Effector memory CD8-positive, alpha-beta T cell (primary cell): ENCODE data around the gene GDAP2.

Source experiments
- ATAC-seq: fragments of 150-1000 bp; cut with Tn5 transposase; replicated peaks from 2 replicates; pipeline ENCODE4 v1.10.0; 2021; ENCODE audit warnings: mild to moderate bottlenecking, moderate library complexity
- DNase-seq, 3 experiments: peaks; one replicate each; pipeline ENCODE4 v3.0.0; 2021
- H3K27ac Mint-ChIP-seq, 2 donors: one replicate each; pipeline ENCODE4 v1.8.0; 2022; ENCODE audit warnings: mild to moderate bottlenecking in 2 of 2, mixed read lengths in 2 of 2, moderate library complexity in 2 of 2
- H3K27me3 Mint-ChIP-seq, 2 donors: one replicate each; pipeline ENCODE4 v1.8.0; 2022; ENCODE audit warnings: mixed read lengths in 2 of 2
- H3K36me3 Mint-ChIP-seq: one replicate; pipeline ENCODE4 v1.8.0; 2022; ENCODE audit warnings: mild to moderate bottlenecking, moderate library complexity, mixed read lengths; ENCODE audit not compliant: insufficient read depth
- H3K4me1 Mint-ChIP-seq, 2 donors: one replicate each; pipeline ENCODE4 v1.8.0; 2022; ENCODE audit warnings: low read depth in 2 of 2, mixed read lengths in 2 of 2
- H3K4me3 Mint-ChIP-seq, 2 donors: one replicate each; pipeline ENCODE4 v1.8.0; 2022; ENCODE audit warnings: mild to moderate bottlenecking in 2 of 2, mixed read lengths in 2 of 2, moderate library complexity in 2 of 2
- H3K9me3 Mint-ChIP-seq, 2 donors: one replicate each; pipeline ENCODE4 v1.8.0; 2022; ENCODE audit warnings: mixed read lengths in 2 of 2
- total RNA-seq, 9 experiments: gene quantifications; one replicate each; lab custom pipeline; 2026; lab: John Stamatoyannopoulos, UW

GDAP2 gene, protein sequence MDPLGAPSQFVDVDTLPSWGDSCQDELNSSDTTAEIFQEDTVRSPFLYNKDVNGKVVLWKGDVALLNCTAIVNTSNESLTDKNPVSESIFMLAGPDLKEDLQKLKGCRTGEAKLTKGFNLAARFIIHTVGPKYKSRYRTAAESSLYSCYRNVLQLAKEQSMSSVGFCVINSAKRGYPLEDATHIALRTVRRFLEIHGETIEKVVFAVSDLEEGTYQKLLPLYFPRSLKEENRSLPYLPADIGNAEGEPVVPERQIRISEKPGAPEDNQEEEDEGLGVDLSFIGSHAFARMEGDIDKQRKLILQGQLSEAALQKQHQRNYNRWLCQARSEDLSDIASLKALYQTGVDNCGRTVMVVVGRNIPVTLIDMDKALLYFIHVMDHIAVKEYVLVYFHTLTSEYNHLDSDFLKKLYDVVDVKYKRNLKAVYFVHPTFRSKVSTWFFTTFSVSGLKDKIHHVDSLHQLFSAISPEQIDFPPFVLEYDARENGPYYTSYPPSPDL
- total RNA-seq = 37.0 to 82.6 (median 56.5) reads per million in 9 experiments

GRCh38 chr1:117929343-117930172 lies at the start of gene GDAP2, which contains the start of gene WDR3:
GDAP2 (minus strand) TSS chr1:117929621; CDS start chr1:117920357, 9,264 bp downstream.
WDR3 (plus strand) TSS chr1:117929739; CDS start chr1:117933320, 3,581 bp downstream.
- Mint-ChIP-seq H3K4me1 (peaks cover 29 to 55% of the 10 kb centered on the region in 2 donors), H3K36me3 (peaks cover 29% of the 10 kb centered on the region)

GRCh38 chr1:117976381-117976780 lies 47.0 kb upstream of the GDAP2 start:
- H3K36me3 Mint-ChIP-seq = no peaks in the 10 kb centered on the region
- ATAC-seq (no peak), DNase-seq (no peak)
- peaks cover 19 to 23% of the 10 kb centered on the region in 2 donors for H3K27me3 Mint-ChIP-seq
- no peaks in the 10 kb centered on the region for H3K4me1 Mint-ChIP-seq
- H3K27ac Mint-ChIP-seq = no peak overlapping the region
- H3K9me3 Mint-ChIP-seq = no peaks in the 10 kb centered on the region
- H3K4me3 Mint-ChIP-seq = no peak overlapping the region

More at GRCh38 chr1:117929343-117930172, at the start of gene GDAP2, which contains the start of gene WDR3:
- ATAC-seq (peak; percentile 88), DNase-seq (peak; percentile 94 to 97 (median 95))
- peak within 1 kb of the TSS; percentile 91 for H3K4me3 Mint-ChIP-seq
- H3K27ac Mint-ChIP-seq = peak within 1 kb of the TSS; percentile 95 to 98
- H3K9me3 Mint-ChIP-seq = no peaks in the 10 kb centered on the region
- no peaks in the 10 kb centered on the region for H3K27me3 Mint-ChIP-seq

DNA sequence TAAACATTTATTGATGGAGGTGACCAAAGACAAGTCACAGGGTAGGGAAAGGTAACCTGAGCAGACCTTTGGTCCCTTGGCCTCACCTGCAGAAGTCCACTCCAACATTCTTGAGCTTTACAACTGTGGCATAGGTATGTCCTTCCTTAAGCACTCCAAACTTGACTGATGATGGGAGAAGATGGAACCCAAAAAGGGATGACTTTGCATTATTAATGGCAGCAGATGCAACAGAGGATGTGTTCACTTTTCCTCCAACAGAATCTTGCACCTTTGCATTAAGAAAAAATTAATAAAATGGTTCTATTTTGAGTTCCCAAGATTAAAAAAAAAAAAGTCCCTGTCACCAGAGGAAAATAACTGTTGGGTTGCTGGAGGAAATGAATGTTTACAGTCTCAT lies 42.4 kb upstream of the GDAP2 start:
- Mint-ChIP-seq H3K36me3 (no peaks in the 10 kb centered on the region), H3K4me3 (no peak overlapping the region), H3K27ac (no peak overlapping the region), H3K9me3 (no peaks in the 10 kb centered on the region), H3K4me1 (no peaks in the 10 kb centered on the region), H3K27me3 (peaks cover 20 to 32% of the 10 kb centered on the region in 2 donors)
- ATAC-seq (no peak), DNase-seq (no peak)

DNA sequence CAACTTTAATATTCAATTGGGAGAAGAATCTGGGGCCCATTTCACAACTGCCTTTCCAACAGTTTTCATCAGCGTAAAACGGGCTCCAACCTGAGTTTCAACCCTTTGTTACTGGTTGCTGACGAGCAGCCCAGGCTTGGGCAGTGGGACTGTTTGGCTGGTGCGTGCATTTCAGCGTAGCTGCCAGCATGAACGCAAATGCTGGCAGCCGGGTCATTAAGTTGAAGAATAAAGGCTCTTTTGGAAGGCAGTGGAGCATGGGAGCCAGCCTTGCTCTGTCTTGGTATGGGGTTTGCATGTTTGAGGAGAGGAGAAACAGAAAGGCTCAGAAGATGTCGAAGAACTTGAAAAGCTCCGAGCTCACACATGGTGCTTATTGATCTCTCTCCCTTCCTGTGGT lies 40.8 kb upstream of the GDAP2 start:
- Mint-ChIP-seq H3K4me1 (no peaks in the 10 kb centered on the region), H3K9me3 (no peaks in the 10 kb centered on the region), H3K27ac (no peak overlapping the region), H3K36me3 (no peaks in the 10 kb centered on the region), H3K27me3 (peaks cover 14 to 32% of the 10 kb centered on the region in 2 donors), H3K4me3 (no peak overlapping the region)
- ATAC-seq = no peak
- DNase-seq = no peak

DNA sequence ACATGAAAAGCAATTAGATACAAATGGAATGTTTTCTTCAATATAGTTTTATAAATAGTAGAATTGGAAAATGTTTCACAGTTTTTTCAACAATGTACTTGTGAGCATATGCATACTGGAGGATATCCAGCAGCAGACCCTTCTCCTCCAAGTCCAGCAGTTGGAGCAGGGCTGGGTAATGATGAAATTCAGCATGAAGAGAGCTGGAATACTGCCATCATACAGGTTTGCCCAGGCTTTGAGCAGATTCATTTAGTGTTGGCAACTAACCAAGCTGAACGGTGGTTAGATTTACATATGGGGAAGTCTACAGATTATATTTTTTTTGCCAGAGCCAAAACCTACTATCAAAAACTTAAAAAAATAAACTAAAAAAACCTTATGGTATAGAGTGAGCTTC lies 38.5 kb upstream of the GDAP2 start:
- no peaks in the 10 kb centered on the region for H3K36me3 Mint-ChIP-seq
- ATAC-seq (no peak), DNase-seq (no peak)
- peaks cover 9 to 20% of the 10 kb centered on the region in 2 donors for H3K27me3 Mint-ChIP-seq
- no peak overlapping the region for H3K27ac Mint-ChIP-seq
- no peaks in the 10 kb centered on the region for H3K9me3 Mint-ChIP-seq
- no peak overlapping the region for H3K4me3 Mint-ChIP-seq
- no peaks in the 10 kb centered on the region for H3K4me1 Mint-ChIP-seq

- Mint-ChIP-seq H3K4me1 (no peaks in the 10 kb centered on the region), H3K27me3 (peaks cover 5 to 16% of the 10 kb centered on the region in 2 donors), H3K9me3 (no peaks in the 10 kb centered on the region), H3K27ac (no peak overlapping the region), H3K4me3 (no peak overlapping the region), H3K36me3 (no peaks in the 10 kb centered on the region)
- DNase-seq (no peak), ATAC-seq (no peak)
Observed at GRCh38 chr1:117967477-117967876, 38.1 kb upstream of the GDAP2 start.

DNA sequence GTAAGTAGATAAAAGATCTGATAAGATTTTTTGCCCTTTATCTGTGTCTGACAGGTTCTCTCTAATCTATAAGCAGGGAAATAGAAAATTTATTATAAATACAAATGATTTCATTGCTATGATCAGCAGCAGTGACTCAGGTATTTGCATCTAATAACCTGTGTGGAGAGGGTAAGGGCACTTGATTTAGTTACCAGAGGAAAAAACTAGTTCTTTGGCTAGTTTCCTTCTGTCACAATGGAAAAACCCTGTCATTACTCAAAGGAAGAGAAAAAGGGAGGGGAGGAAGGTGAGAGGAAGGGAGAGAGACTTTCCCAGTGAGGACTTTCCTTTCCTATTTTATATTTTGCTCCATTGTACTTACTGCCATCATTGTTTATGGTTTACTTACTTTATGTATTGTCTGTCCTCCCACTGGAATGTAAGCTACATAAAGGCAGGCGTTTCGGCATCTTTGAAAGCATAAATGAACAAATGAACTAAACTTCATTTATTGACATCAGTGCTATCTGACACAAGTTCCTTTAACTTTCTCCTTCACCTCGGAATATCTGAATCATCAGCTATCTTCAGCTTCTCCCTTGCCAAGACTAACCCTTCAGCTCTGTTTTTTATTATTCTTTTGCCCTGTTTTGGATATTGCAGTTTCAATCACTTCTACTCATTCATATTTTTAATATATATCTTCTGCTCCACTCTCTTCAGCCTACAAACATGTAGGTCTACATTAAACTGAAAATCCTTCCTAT lies 35.0 kb upstream of the GDAP2 start:
- H3K9me3 Mint-ChIP-seq = no peaks in the 10 kb centered on the region
- H3K4me3 Mint-ChIP-seq = no peak overlapping the region
- H3K4me1 Mint-ChIP-seq = no peaks in the 10 kb centered on the region
- ATAC-seq (no peak), DNase-seq (no peak)
- H3K36me3 Mint-ChIP-seq = peaks cover 13% of the 10 kb centered on the region
- H3K27ac Mint-ChIP-seq = peak overlapping the region; percentile 6 to 20
- H3K27me3 Mint-ChIP-seq = no peaks in the 10 kb centered on the region

DNA sequence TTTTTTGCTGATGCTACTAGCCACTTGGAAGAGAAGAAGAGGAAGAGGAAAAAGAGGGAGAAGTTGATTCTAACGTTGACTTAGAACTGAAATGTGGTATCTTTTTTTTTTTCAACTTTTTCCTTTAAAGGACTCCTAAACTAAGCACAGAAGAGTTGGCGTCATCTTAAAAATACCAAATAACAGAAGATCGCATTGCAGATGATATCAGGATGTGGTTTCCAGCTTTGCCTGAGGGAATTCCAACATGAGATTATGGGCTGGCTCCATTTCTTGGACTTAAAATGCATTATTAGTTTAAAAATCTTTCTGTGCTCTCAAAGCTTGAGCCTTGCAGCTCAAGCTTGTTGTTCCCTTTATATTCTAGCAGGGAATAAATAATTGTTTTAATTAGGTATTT lies 29.9 kb upstream of the GDAP2 start:
- DNase-seq (no peak), ATAC-seq (no peak)
- H3K27me3 Mint-ChIP-seq = no peaks in the 10 kb centered on the region
- peaks cover 47% of the 10 kb centered on the region for H3K36me3 Mint-ChIP-seq
- no peak overlapping the region for H3K27ac Mint-ChIP-seq
- H3K9me3 Mint-ChIP-seq = no peaks in the 10 kb centered on the region
- no peaks in the 10 kb centered on the region for H3K4me1 Mint-ChIP-seq
- H3K4me3 Mint-ChIP-seq = no peak overlapping the region

DNA sequence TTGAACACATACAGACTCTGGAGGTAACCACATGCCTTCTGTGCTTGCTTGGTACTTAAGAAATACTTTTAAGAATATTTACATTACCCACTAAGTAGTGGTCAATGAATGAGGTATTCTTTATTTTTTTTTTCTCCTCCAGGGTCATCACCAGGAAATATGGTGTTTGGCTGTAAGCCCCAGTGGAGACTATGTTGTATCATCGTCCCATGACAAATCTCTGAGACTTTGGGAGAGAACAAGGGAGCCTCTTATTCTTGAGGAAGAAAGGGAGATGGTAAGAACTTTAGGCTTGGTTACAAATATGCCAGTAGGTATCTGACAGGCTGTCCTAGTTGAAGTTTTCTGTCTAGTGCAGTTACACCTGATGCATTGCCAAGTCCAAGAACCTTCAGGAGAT lies 23.0 kb upstream of the GDAP2 start:
- DNase-seq = no peak
- Mint-ChIP-seq H3K4me1 (no peaks in the 10 kb centered on the region), H3K4me3 (no peak overlapping the region), H3K27me3 (no peaks in the 10 kb centered on the region), H3K27ac (no peak overlapping the region), H3K36me3 (peaks cover 81% of the 10 kb centered on the region), H3K9me3 (no peaks in the 10 kb centered on the region)
- ATAC-seq = no peak

DNA sequence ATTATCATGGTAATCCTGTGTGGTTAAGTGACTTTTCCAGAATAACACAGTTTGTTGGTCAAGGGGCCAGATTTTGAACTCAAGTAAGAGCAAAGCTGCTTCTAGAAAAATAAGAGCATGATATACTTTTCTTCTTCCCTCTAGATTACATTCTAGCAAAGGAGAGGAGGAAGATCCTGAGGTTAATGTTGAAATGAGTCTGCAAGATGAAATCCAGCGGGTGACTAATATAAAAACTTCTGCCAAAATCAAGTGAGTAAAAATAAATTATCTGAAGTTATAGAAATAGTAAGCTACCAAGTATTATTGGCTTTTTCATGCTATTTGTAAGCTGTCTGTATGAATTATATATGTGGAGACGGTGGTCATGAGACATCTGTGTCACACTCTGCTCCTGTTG lies 12.9 kb upstream of the GDAP2 start:
- DNase-seq (no peak), ATAC-seq (no peak)
- H3K4me1 Mint-ChIP-seq = no peaks in the 10 kb centered on the region
- peaks cover 72% of the 10 kb centered on the region for H3K36me3 Mint-ChIP-seq
- no peak overlapping the region for H3K27ac Mint-ChIP-seq
- no peaks in the 10 kb centered on the region for H3K9me3 Mint-ChIP-seq
- no peak overlapping the region for H3K4me3 Mint-ChIP-seq
- H3K27me3 Mint-ChIP-seq = no peaks in the 10 kb centered on the region

DNA sequence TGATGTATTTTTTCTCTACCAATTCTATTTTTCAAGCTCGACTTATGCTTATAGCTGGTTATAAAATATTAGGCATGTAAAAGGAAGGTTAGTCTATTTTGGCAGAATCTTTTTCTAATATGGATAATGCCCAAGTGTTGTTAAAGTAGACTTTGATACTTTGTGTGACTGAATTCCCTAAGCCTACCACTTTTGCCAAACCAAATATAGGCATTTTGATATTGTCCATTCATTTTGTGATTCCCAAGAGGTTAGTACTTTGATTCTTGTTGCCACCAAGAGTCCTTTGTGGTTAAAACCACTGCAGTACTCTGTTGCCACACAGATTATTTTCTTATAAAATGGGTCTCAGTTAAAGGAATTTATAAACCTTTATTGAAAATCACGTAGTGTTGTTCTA lies 4.3 kb upstream of the GDAP2 start:
- no peak overlapping the region for H3K4me3 Mint-ChIP-seq
- ATAC-seq (no peak), DNase-seq (no peak)
- no peaks in the 10 kb centered on the region for H3K27me3 Mint-ChIP-seq
- peaks cover 20 to 37% of the 10 kb centered on the region in 2 donors for H3K4me1 Mint-ChIP-seq
- H3K9me3 Mint-ChIP-seq = no peaks in the 10 kb centered on the region
- peaks cover 48% of the 10 kb centered on the region for H3K36me3 Mint-ChIP-seq
- H3K27ac Mint-ChIP-seq = no peak overlapping the region

DNA sequence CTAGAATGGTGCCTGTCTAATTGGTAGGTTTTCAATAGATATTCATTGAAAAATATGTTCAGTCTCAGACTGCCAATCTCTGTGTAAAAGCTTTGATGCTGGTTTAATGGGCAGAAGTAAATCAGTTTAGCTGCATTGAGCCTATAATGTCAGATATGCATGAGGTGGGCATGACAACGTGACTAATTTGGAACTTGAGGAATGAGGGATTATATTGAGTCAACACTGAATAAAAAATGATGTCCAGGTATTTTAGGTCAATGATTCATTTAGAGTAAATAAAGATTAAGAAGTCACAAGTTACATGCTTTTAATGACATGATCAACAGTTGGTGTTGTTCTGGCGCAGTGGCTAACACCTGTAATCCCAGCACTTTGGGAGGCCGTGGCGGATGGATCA lies 3.2 kb upstream of the GDAP2 start:
- Mint-ChIP-seq H3K4me1 (peaks cover 26 to 44% of the 10 kb centered on the region in 2 donors), H3K27me3 (no peaks in the 10 kb centered on the region), H3K36me3 (peaks cover 41% of the 10 kb centered on the region), H3K27ac (no peak overlapping the region), H3K9me3 (no peaks in the 10 kb centered on the region), H3K4me3 (no peak overlapping the region)
- ATAC-seq = no peak
- DNase-seq = no peak

GRCh38 chr1:117930484-117930883 lies 1.1 kb upstream of the GDAP2 start:
- Mint-ChIP-seq H3K4me3 (peak overlapping the region; percentile 91), H3K27ac (peak overlapping the region; percentile 95 to 98), H3K36me3 (peaks cover 32% of the 10 kb centered on the region), H3K9me3 (no peaks in the 10 kb centered on the region), H3K4me1 (peaks cover 29 to 55% of the 10 kb centered on the region in 2 donors), H3K27me3 (no peaks in the 10 kb centered on the region)
- ATAC-seq = no peak
- DNase-seq = no peak
